Upper lobe of left lung (tissue), 4 donors: Measurements from ENCODE around the gene SDHD.

Experiments used
- EP300 ChIP-seq, 4 donors: sonication (generic); formaldehyde crosslinking; IDR thresholded peaks; one replicate each; pipeline ENCODE4 v1.5.1; 2017; ENCODE audit warnings: antibody characterized with exemption in 4 of 4, control low read depth in 2 of 4
- POLR2A ChIP-seq, 4 donors: fragments of 450-650 bp; IDR thresholded peaks; one replicate each; pipeline ENCODE4 v1.5.1; 2016 to 2017; ENCODE audit warnings: antibody characterized with exemption in 4 of 4, mild to moderate bottlenecking in 2 of 4
- POLR2AphosphoS5 ChIP-seq, 2 donors: sonication (generic); formaldehyde crosslinking; IDR thresholded peaks; one replicate each; pipeline ENCODE4 v1.5.1; 2017; ENCODE audit warnings: antibody characterized with exemption in 2 of 2
- TF ChIP-seq, protein P1 (sequence below), 6 experiments: fragments of 450-650 bp in 4 of 6; fragments of 200-600 bp in 2 of 6; sonication (generic) in 2 of 6; IDR thresholded peaks; one replicate each; pipeline ENCODE4 v1.5.1; 2016 to 2019; ENCODE audit warnings: antibody characterized with exemption in 6 of 6

DNA sequence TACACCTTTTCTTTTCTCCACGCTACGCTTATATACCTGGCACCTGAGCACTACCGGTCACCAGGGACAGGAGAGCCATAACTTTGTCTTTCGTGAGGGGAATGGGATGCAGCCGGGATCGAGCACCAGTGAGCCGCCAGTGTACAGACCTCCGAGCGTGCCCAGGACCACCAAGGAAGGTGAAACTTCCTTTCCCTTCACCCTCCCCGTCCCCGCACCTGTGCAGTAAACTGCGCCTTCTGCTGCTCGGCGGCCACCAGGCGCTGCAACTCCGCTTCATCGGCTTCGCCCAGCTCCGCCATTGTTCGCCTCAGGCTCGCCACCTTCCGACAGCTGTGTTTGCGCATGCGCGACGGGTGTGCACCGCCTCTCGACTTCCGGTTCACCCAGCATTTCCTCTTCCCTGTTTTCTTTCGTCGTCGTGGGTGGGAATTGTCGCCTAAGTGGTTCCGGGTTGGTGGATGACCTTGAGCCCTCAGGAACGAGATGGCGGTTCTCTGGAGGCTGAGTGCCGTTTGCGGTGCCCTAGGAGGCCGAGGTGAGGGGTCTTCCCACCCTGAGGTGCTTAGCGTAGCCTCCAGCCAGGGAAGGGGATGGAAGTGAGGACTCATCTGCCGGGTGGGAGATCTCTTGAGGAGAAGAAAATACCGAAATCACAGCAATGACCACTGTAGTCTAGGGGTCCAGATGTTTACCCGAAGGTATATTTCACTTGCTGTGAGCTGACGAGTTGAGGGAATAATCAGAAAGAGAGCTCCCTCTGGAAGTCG, at the start of gene SDHD, which contains the start of gene TIMM8B:
- TF ChIP-seq POLR2A (IDR thresholded peaks at IDR 0.05) (peak in 1 of 4 donors; percentile 76), POLR2AphosphoS5 (IDR thresholded peaks at IDR 0.05) (peak; percentile 93 to 94), EP300 (IDR thresholded peaks at IDR 0.05) (no peak)
- TF ChIP-seq, protein P1, sequence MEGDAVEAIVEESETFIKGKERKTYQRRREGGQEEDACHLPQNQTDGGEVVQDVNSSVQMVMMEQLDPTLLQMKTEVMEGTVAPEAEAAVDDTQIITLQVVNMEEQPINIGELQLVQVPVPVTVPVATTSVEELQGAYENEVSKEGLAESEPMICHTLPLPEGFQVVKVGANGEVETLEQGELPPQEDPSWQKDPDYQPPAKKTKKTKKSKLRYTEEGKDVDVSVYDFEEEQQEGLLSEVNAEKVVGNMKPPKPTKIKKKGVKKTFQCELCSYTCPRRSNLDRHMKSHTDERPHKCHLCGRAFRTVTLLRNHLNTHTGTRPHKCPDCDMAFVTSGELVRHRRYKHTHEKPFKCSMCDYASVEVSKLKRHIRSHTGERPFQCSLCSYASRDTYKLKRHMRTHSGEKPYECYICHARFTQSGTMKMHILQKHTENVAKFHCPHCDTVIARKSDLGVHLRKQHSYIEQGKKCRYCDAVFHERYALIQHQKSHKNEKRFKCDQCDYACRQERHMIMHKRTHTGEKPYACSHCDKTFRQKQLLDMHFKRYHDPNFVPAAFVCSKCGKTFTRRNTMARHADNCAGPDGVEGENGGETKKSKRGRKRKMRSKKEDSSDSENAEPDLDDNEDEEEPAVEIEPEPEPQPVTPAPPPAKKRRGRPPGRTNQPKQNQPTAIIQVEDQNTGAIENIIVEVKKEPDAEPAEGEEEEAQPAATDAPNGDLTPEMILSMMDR (IDR thresholded peaks at IDR 0.05) = peak in 5 of 6 experiments; percentile 23 to 71 (median 48)
